ENCODE data around the gene CD52. TPM values are rescaled to one million over a fixed set of nuclear protein-coding genes. Genes with fewer than 3 reads are reported as not detected.

Gene CD52
- total RNA-seq, 3 donors from 2014 or later, result 8.3 to 12.8 (median 12.3) TPM

GRCh38 chr1:26295194-26296138 is 22.3 kb upstream of the CD52 start:
- Histone ChIP-seq H3K36me3 (no peaks in the 10 kb centered on the region), H3K27ac (no peak overlapping the region), H3K27me3 (no peaks in the 10 kb centered on the region), H3K9me3 (no peaks in the 10 kb centered on the region), H3K4me1 (no peaks in the 10 kb centered on the region), H3K4me3 (no peak overlapping the region)
- intact Hi-C loops (cut with DNase I; ENCODE audit: low total_unique reads), result no loop called here
- TF ChIP-seq, protein P1, sequence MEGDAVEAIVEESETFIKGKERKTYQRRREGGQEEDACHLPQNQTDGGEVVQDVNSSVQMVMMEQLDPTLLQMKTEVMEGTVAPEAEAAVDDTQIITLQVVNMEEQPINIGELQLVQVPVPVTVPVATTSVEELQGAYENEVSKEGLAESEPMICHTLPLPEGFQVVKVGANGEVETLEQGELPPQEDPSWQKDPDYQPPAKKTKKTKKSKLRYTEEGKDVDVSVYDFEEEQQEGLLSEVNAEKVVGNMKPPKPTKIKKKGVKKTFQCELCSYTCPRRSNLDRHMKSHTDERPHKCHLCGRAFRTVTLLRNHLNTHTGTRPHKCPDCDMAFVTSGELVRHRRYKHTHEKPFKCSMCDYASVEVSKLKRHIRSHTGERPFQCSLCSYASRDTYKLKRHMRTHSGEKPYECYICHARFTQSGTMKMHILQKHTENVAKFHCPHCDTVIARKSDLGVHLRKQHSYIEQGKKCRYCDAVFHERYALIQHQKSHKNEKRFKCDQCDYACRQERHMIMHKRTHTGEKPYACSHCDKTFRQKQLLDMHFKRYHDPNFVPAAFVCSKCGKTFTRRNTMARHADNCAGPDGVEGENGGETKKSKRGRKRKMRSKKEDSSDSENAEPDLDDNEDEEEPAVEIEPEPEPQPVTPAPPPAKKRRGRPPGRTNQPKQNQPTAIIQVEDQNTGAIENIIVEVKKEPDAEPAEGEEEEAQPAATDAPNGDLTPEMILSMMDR (IDR thresholded peaks at IDR 0.05), result no peak
- TF ChIP-seq POLR2AphosphoS5 (IDR thresholded peaks at IDR 0.05) (no peak), POLR2A (IDR thresholded peaks at IDR 0.05) (no peak)
- no peak for DNase-seq (ENCODE audit: low spot score in 2 of 2)

GRCh38 chr1:26296340-26297056 is 21.3 kb upstream of the CD52 start:
- intact Hi-C loops (cut with DNase I; ENCODE audit: low total_unique reads), result no loop called here
- Histone ChIP-seq H3K36me3 (no peaks in the 10 kb centered on the region), H3K27ac (no peak overlapping the region), H3K4me1 (no peaks in the 10 kb centered on the region), H3K4me3 (no peak overlapping the region), H3K27me3 (no peaks in the 10 kb centered on the region), H3K9me3 (no peaks in the 10 kb centered on the region)
- DNase-seq (ENCODE audit: low spot score in 2 of 2), result no peak
- TF ChIP-seq POLR2AphosphoS5 (IDR thresholded peaks at IDR 0.05) (no peak), POLR2A (IDR thresholded peaks at IDR 0.05) (no peak)
- TF ChIP-seq, protein P1 (IDR thresholded peaks at IDR 0.05), result no peak

DNA sequence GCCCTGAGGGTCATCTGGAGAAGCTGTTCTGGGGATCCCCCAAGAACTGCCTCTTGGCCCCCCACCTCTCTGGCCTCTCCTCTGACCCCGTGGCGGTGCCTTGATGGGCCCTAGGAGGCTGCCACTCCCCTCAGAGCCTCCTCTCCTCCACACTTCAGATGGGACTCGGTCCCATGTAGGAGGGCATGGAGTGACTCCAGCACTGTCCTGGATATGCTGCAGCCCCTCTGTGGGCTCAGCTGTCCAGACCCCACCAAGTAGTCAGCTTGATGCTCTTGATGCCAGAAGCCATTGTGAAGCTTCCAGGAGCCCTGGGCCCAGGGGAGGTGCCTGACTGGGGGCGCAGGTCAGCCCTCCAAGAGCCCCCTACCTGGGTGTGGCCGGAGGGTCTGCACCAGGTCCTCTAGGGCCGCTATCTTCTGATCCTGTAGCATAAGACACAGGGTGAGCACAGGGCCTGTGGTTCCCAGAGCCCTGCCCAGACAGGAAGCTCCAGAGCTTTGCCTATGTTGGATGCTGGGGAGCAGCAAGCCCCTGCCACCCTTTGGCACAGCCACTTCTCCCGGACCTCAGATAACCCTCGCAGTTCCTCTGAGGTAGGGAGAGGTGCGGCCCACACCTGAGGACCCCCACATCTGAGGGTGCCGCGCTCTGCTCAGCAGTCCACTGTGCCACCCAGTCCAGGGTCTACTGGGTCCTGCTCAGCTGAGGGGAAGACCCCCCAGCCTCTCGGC is 20.5 kb upstream of the CD52 start:
- H3K36me3 ChIP-seq, result no peaks in the 10 kb centered on the region
- H3K4me1 ChIP-seq, result no peaks in the 10 kb centered on the region
- intact Hi-C loops (cut with DNase I; ENCODE audit: low total_unique reads), result no loop called here
- H3K9me3 ChIP-seq, result no peaks in the 10 kb centered on the region
- DNase-seq (ENCODE audit: low spot score in 2 of 2), result no peak
- H3K4me3 ChIP-seq, result no peak overlapping the region
- TF ChIP-seq POLR2A (IDR thresholded peaks at IDR 0.05), result no peak
- TF ChIP-seq, protein P1 (IDR thresholded peaks at IDR 0.05), result no peak
- no peak for TF ChIP-seq POLR2AphosphoS5 (IDR thresholded peaks at IDR 0.05)
- no peaks in the 10 kb centered on the region for H3K27me3 ChIP-seq
- H3K27ac ChIP-seq, result no peak overlapping the region

DNA sequence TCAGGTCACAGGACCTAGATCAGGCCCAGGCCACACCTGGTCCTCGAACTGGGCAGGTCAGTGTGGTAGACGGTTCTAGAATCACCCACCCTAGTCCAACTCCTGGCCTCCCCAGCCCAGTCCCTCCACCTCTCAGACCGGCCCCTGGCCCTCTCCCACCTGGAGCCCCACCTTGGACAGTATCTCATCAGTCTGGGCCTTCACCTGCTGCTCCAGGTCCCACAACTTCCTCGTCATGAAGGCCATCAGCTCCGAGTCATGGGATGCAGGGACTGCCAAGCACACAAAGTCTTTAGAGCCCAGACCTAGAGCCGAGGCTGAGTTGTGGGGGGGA is 20.0 kb upstream of the CD52 start:
- Histone ChIP-seq H3K9me3 (no peaks in the 10 kb centered on the region), H3K27me3 (no peaks in the 10 kb centered on the region), H3K4me3 (no peak overlapping the region), H3K36me3 (no peaks in the 10 kb centered on the region), H3K27ac (no peak overlapping the region), H3K4me1 (no peaks in the 10 kb centered on the region)
- DNase-seq (ENCODE audit: low spot score in 2 of 2), result no peak
- TF ChIP-seq, protein P1 (IDR thresholded peaks at IDR 0.05), result no peak
- TF ChIP-seq POLR2A (IDR thresholded peaks at IDR 0.05), result no peak
- no peak for TF ChIP-seq POLR2AphosphoS5 (IDR thresholded peaks at IDR 0.05)
- intact Hi-C loops (cut with DNase I; ENCODE audit: low total_unique reads), result no loop called here
